ENCODE data around the gene SYNC.

GRCh38 chr1:32701951-32702598 lies 495 bp downstream of the SYNC start:
- TF ChIP-seq EZH2 (IDR thresholded peaks at IDR 0.05; ENCODE audit: low read depth) (no peak), CTCF (conservative IDR thresholded peaks at IDR 0.05) (no peak)
